GM18511 (cell line): Measurements from ENCODE around the gene DCDC2C.

Experiments used
- ATAC-seq: cut with Tn5 transposase; IDR thresholded peaks from one replicate; pipeline ENCODE4 v1.9.1; 2021; ENCODE audit warnings: mild to moderate bottlenecking, moderate library complexity; ENCODE audit not compliant: unreplicated experiment

DCDC2C gene

GRCh38 chr2:3876221-3876620, 172.8 kb downstream of the DCDC2C start:
- ATAC-seq: no peak

GRCh38 chr2:3876685-3877084, 173.3 kb downstream of the DCDC2C start:
- no peak for ATAC-seq

- no peak for ATAC-seq
Observed at GRCh38 chr2:3885629-3886628, 182.6 kb downstream of the DCDC2C start.

GRCh38 chr2:3895021-3895420, 191.6 kb downstream of the DCDC2C start:
- no peak for ATAC-seq
